GM12874 (cell line): ENCODE results near the gene APELA.

ENCODE experiments used
- CTCF ChIP-seq: IDR thresholded peaks from 2 replicates; pipeline ENCODE4 v1.5.1; 2011; ENCODE audit warnings: low read depth, mild to moderate bottlenecking, control low read depth, low read length, moderate library complexity; ENCODE audit not compliant: insufficient read depth

The APELA gene

GRCh38 chr4:164894702-164895101, 17.7 kb downstream of the APELA start:
- TF ChIP-seq CTCF, result no peak

GRCh38 chr4:164902608-164903007, 25.6 kb downstream of the APELA start:
- TF ChIP-seq CTCF, result no peak

GRCh38 chr4:164904336-164904735, 27.4 kb downstream of the APELA start:
- no peak for TF ChIP-seq CTCF

- TF ChIP-seq CTCF, result no peak
These were observed 28.0 kb downstream of the APELA start for GRCh38 chr4:164904941-164905340.

- TF ChIP-seq CTCF, result no peak
These were observed 29.4 kb downstream of the APELA start for GRCh38 chr4:164906368-164906767.

GRCh38 chr4:164918956-164919355, 42.0 kb downstream of the APELA start:
- no peak for TF ChIP-seq CTCF

GRCh38 chr4:164924670-164925238, 47.8 kb downstream of the APELA start:
- no peak for TF ChIP-seq CTCF
